ENCODE measurements around the gene RAB7B.

- TF ChIP-seq CTCF (IDR thresholded peaks at IDR 0.05) (no peak), POLR2AphosphoS5 (IDR thresholded peaks at IDR 0.05) (no peak), POLR2A (IDR thresholded peaks at IDR 0.05) (no peak)
Measured at GRCh38 chr1:205986292-205986691, 16.9 kb downstream of the RAB7B start.
